GM18498 (cell line): Measurements from ENCODE around the gene MYBBP1A.

ENCODE experiments used
- ATAC-seq: cut with Tn5 transposase; IDR thresholded peaks from one replicate; pipeline ENCODE4 v1.9.1; 2021; ENCODE audit warnings: mild to moderate bottlenecking, moderate library complexity; ENCODE audit not compliant: unreplicated experiment

Gene MYBBP1A

GRCh38 chr17:4505187-4505586 lies 50.0 kb downstream of the MYBBP1A start:
- no peak for ATAC-seq

GRCh38 chr17:4504188-4504587 lies 51.0 kb downstream of the MYBBP1A start:
- ATAC-seq = no peak

GRCh38 chr17:4503283-4504025 lies 51.7 kb downstream of the MYBBP1A start:
- ATAC-seq = no peak

- no peak for ATAC-seq
These were observed 52.6 kb downstream of the MYBBP1A start for GRCh38 chr17:4502466-4503154.

- ATAC-seq = no peak
These were observed 53.8 kb downstream of the MYBBP1A start for GRCh38 chr17:4501295-4501949.

GRCh38 chr17:4500191-4500571 lies 55.0 kb downstream of the MYBBP1A start:
- ATAC-seq = no peak

- no peak for ATAC-seq
These were observed 55.6 kb downstream of the MYBBP1A start for GRCh38 chr17:4499431-4500190.

GRCh38 chr17:4498461-4499397 lies 56.5 kb downstream of the MYBBP1A start, which contains the start of gene SPNS2:
SPNS2 (plus strand) TSS chr17:4498881; CDS start chr17:4499048, 167 bp downstream.
- peak; percentile 69 for ATAC-seq

- ATAC-seq = no peak
These were observed 57.9 kb downstream of the MYBBP1A start for GRCh38 chr17:4497101-4497824.

GRCh38 chr17:4492721-4493561 lies 62.2 kb downstream of the MYBBP1A start:
- ATAC-seq = no peak

- no peak for ATAC-seq
These were observed 64.5 kb downstream of the MYBBP1A start for GRCh38 chr17:4490637-4491061.

GRCh38 chr17:4490109-4490591 lies 65.0 kb downstream of the MYBBP1A start:
- no peak for ATAC-seq

GRCh38 chr17:4488989-4489595 lies 66.1 kb downstream of the MYBBP1A start:
- no peak for ATAC-seq
